GM12891 (cell line): ENCODE measurements around the gene CYP2A6.

Experiments used
- DNase-seq: peaks from one replicate; pipeline ENCODE4 v3.0.0; 2011; ENCODE audit warnings: low spot score; ENCODE audit not compliant: insufficient read length
- FAIRE-seq: peaks from 2 replicates; lab custom pipeline; 2011; peaks lifted over from hg19 to GRCh38; lab: Jason Lieb, UNC
- PAX5 ChIP-seq: IDR thresholded peaks from 2 replicates; pipeline ENCODE4 v1.6.1; 2011; ENCODE audit warnings: low read length, moderate library complexity, mild to moderate bottlenecking; ENCODE audit not compliant: insufficient read depth, severe bottlenecking
- POLR2A ChIP-seq: IDR thresholded peaks from 2 replicates; pipeline ENCODE4 v1.6.1; 2011; ENCODE audit warnings: low read depth, low read length, control low read depth
- POLR2AphosphoS5 ChIP-seq: IDR thresholded peaks from 2 replicates; pipeline ENCODE4 v1.6.1; 2011; ENCODE audit warnings: low read depth, low read length, control low read depth
- POU2F2 ChIP-seq: IDR thresholded peaks from 2 replicates; pipeline ENCODE4 v1.6.1; 2011; ENCODE audit warnings: low read depth, mild to moderate bottlenecking, control low read depth, low read length, moderate library complexity
- SPI1 ChIP-seq: IDR thresholded peaks from 2 replicates; pipeline ENCODE4 v1.6.1; 2011; ENCODE audit warnings: low read depth, low read length, control low read depth
- TAF1 ChIP-seq: IDR thresholded peaks from 2 replicates; pipeline ENCODE4 v1.6.1; 2011; ENCODE audit warnings: low read depth, low read length, control low read depth

CYP2A6 gene

GRCh38 chr19:40809358-40810086 lies 40.7 kb downstream of the CYP2A6 start:
- FAIRE-seq (no peak), DNase-seq (no peak)
- TF ChIP-seq SPI1 = no peak
- TF ChIP-seq POLR2A = no peak; the same call in 1 of the 2 replicates
- TF ChIP-seq TAF1 = no peak
- TF ChIP-seq PAX5 = no peak
- peak; percentile 24; the same call in 1 of the 2 replicates for TF ChIP-seq POU2F2
- peak; percentile 63; the same call in 1 of the 2 replicates for TF ChIP-seq POLR2AphosphoS5

GRCh38 chr19:40808497-40808896 lies 41.8 kb downstream of the CYP2A6 start:
- TF ChIP-seq POU2F2 (no peak), POLR2A (no peak), POLR2AphosphoS5 (peak; percentile 63; the same call in 1 of the 2 replicates), TAF1 (no peak), SPI1 (no peak), PAX5 (no peak)
- FAIRE-seq = no peak
- no peak for DNase-seq

GRCh38 chr19:40808021-40808325 lies 42.3 kb downstream of the CYP2A6 start:
- no peak for TF ChIP-seq TAF1
- no peak for TF ChIP-seq PAX5
- no peak for TF ChIP-seq POU2F2
- no peak for TF ChIP-seq POLR2AphosphoS5
- no peak for TF ChIP-seq POLR2A
- TF ChIP-seq SPI1 = no peak
- FAIRE-seq (no peak), DNase-seq (no peak)

- no peak for DNase-seq
- no peak for FAIRE-seq
- no peak for TF ChIP-seq POLR2AphosphoS5
- no peak for TF ChIP-seq PAX5
- 0 out of 2 replicates have a peak, but pooled peaks have one; percentile 8 for TF ChIP-seq POLR2A
- 0 out of 2 replicates have a peak, but pooled peaks have one; percentile 29 for TF ChIP-seq POU2F2
- no peak for TF ChIP-seq TAF1
Measured at GRCh38 chr19:40807147-40808020, 42.9 kb downstream of the CYP2A6 start.

- FAIRE-seq (peak; percentile 89), DNase-seq (peak; percentile 90)
- TF ChIP-seq TAF1 = no peak
- TF ChIP-seq POLR2AphosphoS5 = peak; percentile 59
- peak; percentile 52; the same call in 1 of the 2 replicates for TF ChIP-seq POLR2A
- TF ChIP-seq PAX5 = no peak
- no peak for TF ChIP-seq SPI1
- no peak for TF ChIP-seq POU2F2
Measured at GRCh38 chr19:40806423-40807146, 43.7 kb downstream of the CYP2A6 start.

- no peak for FAIRE-seq
- TF ChIP-seq POLR2A = no peak
- TF ChIP-seq PAX5 = no peak
- TF ChIP-seq SPI1 = no peak
- no peak for TF ChIP-seq TAF1
- no peak for TF ChIP-seq POU2F2
- TF ChIP-seq POLR2AphosphoS5 = no peak; the same call in none of the 2 replicates
- no peak for DNase-seq
Measured at GRCh38 chr19:40805258-40805868, 44.9 kb downstream of the CYP2A6 start.

GRCh38 chr19:40804783-40805242 lies 45.4 kb downstream of the CYP2A6 start:
- FAIRE-seq = no peak
- DNase-seq = no peak
- TF ChIP-seq SPI1 = no peak
- no peak for TF ChIP-seq TAF1
- TF ChIP-seq POU2F2 = no peak
- no peak for TF ChIP-seq PAX5
- TF ChIP-seq POLR2AphosphoS5 = no peak; the same call in 1 of the 2 replicates
- TF ChIP-seq POLR2A = no peak

GRCh38 chr19:40803857-40804782 lies 46.1 kb downstream of the CYP2A6 start:
- TF ChIP-seq POU2F2 (0 out of 2 replicates have a peak, but pooled peaks have one; percentile 19), TAF1 (no peak), POLR2AphosphoS5 (peak; percentile 46), SPI1 (peak; percentile 63), PAX5 (no peak), POLR2A (no peak; the same call in 1 of the 2 replicates)
- peak; percentile 83 for FAIRE-seq
- DNase-seq = peak; percentile 58
